ENCODE measurements around the gene PIK3C2B. TPM values are rescaled to one million over a fixed set of nuclear protein-coding genes. Genes with fewer than 3 reads are reported as not detected.

The PIK3C2B gene
- total RNA-seq, 2 donors from 2014 or later: 34.5 to 44.4 TPM

DNA sequence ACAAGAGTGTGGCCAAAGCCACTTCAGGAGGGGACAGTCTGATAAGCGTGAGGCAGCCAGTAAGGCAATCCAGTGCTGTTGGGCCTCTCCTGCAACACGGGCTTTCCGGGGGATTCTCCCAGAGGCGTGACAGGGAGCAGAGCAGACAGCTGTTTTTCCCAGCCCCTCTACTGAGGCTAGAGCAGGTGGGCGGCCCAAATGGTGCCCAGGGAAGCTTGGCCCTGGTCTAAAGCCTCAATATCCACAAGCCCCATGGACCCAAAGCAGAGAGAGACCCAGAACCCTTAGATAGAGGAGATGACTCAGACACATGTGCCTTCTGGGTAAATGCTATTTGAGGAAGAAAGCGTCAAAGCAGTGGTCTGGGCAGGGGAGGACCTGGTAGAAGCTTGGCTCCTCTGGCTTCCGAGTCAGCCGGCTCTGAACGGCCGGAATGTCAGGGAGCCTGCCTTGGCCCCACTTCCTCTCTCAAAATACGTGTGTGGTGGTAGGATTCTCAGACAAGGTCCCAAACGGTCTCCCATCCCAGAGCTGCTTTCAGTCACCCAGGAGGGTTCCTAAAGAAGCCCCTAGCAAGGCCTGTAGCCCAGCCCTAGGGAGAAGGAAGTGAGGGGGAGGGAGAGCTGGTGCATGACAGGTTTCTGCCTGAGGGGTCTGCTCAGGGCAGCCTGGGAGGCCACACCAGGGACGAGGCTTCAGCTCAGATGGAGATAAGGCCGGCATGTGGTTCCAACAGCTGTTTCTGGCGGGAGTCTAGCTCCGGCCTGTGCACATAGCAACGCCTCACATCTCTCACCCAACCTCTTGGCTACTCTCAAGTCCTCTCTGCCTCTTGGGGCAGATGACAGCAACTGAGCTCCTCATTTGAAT, 28.8 kb downstream of the PIK3C2B start:
- H3K27ac ChIP-seq: peak overlapping the region; percentile 90 to 96
- H3K4me1 ChIP-seq (ENCODE audit: control insufficient read depth in 1 of 2, low read depth in 2 of 2): peaks cover 39 to 78% of the 10 kb centered on the region in 2 donors
- H3K9me3 ChIP-seq: no peaks in the 10 kb centered on the region
- DNase-seq (ENCODE audit: low spot score): no peak
- no peak for TF ChIP-seq CTCF (IDR thresholded peaks at IDR 0.05)
- H3K27me3 ChIP-seq (replicated peaks; ENCODE audit: insufficient read depth): no peaks in the 10 kb centered on the region
- peaks cover 8% of the 10 kb centered on the region for H3K36me3 ChIP-seq
- no peak for ATAC-seq (ENCODE audit: insufficient number of reproducible peaks, low FRiP score, low read depth)
- H3K4me3 ChIP-seq: peak overlapping the region; percentile 64

DNA sequence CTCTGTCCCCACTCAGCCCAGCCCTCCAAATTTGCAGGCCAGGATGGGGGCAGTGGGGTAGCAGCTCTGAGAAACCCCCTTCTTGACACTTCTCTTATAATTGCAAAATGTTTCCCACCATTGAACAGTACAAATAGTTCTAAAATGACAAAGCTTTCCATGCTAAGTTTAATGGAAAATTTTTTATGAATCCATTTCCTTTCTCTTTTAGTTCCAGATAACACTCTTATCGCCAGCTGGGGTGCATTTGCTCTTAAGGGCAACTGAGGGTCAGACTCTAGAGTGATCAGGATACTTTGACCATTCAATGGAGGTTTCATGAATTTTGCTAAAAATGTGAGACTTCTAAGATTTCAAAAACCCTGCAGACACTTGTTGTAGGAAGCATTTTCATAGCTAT, 29.9 kb downstream of the PIK3C2B start:
- TF ChIP-seq CTCF (IDR thresholded peaks at IDR 0.05): no peak
- Histone ChIP-seq H3K27ac (peak overlapping the region; percentile 90 to 96), H3K36me3 (peaks cover 17% of the 10 kb centered on the region), H3K4me1 (ENCODE audit: control insufficient read depth in 1 of 2, low read depth in 2 of 2) (peaks cover 39 to 71% of the 10 kb centered on the region in 2 donors), H3K9me3 (no peaks in the 10 kb centered on the region), H3K27me3 (replicated peaks; ENCODE audit: insufficient read depth) (no peaks in the 10 kb centered on the region), H3K4me3 (no peak overlapping the region)
- no peak for DNase-seq (ENCODE audit: low spot score)
- ATAC-seq (ENCODE audit: insufficient number of reproducible peaks, low FRiP score, low read depth): no peak

DNA sequence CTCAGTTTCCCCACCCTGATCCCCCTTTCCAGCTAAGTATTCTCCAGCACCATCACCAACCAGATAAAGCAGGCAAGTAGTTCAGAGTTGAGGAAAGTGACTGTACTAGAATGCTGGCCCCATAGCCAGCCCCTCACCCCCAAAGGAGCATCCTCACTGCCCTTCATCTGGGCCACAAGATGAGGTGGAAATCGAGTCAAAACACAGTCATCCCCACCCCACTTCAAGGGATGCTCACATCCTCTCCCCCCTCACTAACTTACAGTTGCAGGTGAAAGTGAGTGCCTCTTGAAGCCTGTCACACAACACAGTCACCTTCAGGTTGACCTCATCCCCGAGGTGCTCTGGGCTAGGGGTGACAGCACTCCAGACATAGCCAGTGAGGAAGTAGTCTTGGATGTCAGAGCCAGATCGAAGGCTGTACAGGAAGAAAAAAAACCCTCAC, 30.4 kb downstream of the PIK3C2B start:
- peak overlapping the region; percentile 90 to 96 for H3K27ac ChIP-seq
- TF ChIP-seq CTCF (IDR thresholded peaks at IDR 0.05): no peak

GRCh38 chr1:204463125-204464060, 31.2 kb downstream of the PIK3C2B start:
- DNase-seq (ENCODE audit: low spot score) (no peak), ATAC-seq (ENCODE audit: insufficient number of reproducible peaks, low FRiP score, low read depth) (no peak)
- Histone ChIP-seq H3K36me3 (peaks cover 27% of the 10 kb centered on the region), H3K27me3 (replicated peaks; ENCODE audit: insufficient read depth) (no peaks in the 10 kb centered on the region), H3K4me3 (peak overlapping the region; percentile 3), H3K27ac (peak overlapping the region; percentile 90 to 96), H3K4me1 (ENCODE audit: control insufficient read depth in 1 of 2, low read depth in 2 of 2) (peaks cover 39 to 60% of the 10 kb centered on the region in 2 donors), H3K9me3 (no peaks in the 10 kb centered on the region)
- no peak for TF ChIP-seq CTCF (IDR thresholded peaks at IDR 0.05)

More for the DNA sequence above, 30.4 kb downstream of the PIK3C2B start:
- no peaks in the 10 kb centered on the region for H3K9me3 ChIP-seq
- peaks cover 39 to 68% of the 10 kb centered on the region in 2 donors for H3K4me1 ChIP-seq (ENCODE audit: control insufficient read depth in 1 of 2, low read depth in 2 of 2)
- no peaks in the 10 kb centered on the region for H3K27me3 ChIP-seq (replicated peaks; ENCODE audit: insufficient read depth)
- DNase-seq (ENCODE audit: low spot score) (no peak), ATAC-seq (ENCODE audit: insufficient number of reproducible peaks, low FRiP score, low read depth) (no peak)
- peaks cover 22% of the 10 kb centered on the region for H3K36me3 ChIP-seq
- H3K4me3 ChIP-seq: peak overlapping the region; percentile 3

- Histone ChIP-seq H3K9me3 (no peaks in the 10 kb centered on the region), H3K36me3 (peaks cover 27% of the 10 kb centered on the region), H3K27ac (peak overlapping the region in 1 of 2 donors; percentile 1), H3K4me1 (ENCODE audit: control insufficient read depth in 1 of 2, low read depth in 2 of 2) (peaks cover 37 to 48% of the 10 kb centered on the region in 2 donors), H3K4me3 (no peak overlapping the region), H3K27me3 (replicated peaks; ENCODE audit: insufficient read depth) (no peaks in the 10 kb centered on the region)
- ATAC-seq (ENCODE audit: insufficient number of reproducible peaks, low FRiP score, low read depth) (no peak), DNase-seq (ENCODE audit: low spot score) (no peak)
- no peak for TF ChIP-seq CTCF (IDR thresholded peaks at IDR 0.05)
Measured at GRCh38 chr1:204462229-204462561, 32.4 kb downstream of the PIK3C2B start.

Data from thoracic aorta (tissue), 2 donors.